Measurements from ENCODE around the gene MYH16. TPM values are rescaled to one million over a fixed set of nuclear protein-coding genes. Genes with fewer than 3 reads are reported as not detected.
"Not testable (repeated sequence)": the region's sequence is repeated elsewhere in the genome, so short reads cannot be mapped to it uniquely, and the experiment has no call there.

MYH16 gene
- not detected for total RNA-seq

DNA sequence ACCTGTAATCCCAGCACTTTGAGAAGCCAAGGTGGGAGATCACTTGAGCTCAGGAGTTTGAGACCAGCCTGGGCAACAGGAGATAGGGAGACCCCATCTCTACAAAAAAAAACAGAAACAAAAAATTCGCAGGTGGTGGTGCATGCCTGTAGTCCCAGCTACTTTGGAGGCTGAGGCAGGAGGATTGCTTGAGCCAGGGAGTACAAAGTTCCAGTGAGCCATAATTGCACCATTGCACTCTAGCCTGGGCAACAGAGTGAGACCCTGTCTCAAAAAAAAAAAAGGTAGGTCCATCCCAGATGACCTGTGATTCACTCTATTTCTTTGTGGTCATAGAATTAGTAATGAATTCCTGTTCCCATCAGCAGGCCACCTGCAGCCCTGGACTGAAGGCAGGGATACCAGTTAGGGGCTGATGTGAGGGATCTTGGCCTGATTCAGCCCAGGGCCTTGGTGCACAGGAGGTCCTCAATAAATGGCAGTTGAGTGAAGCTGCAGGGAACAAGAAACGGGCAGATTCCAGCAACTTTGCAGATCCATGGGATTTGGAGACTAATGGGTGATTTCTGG lies at the start of gene MYH16:
Gene MYH16, plus strand, starts transcription at position 364 of the 570 bp plus-strand sequence.
- CTCF ChIA-PET = no interaction called here
- Mint-ChIP-seq H3K4me3 (no peak within 1 kb of the TSS), H3K4me1 (peaks cover 27% of the 10 kb centered on the region), H3K9me3 (ENCODE audit: low read depth) (no peaks in the 10 kb centered on the region), H3K27ac (peak within 1 kb of the TSS; percentile 61), H3K36me3 (no peaks in the 10 kb centered on the region), H3K27me3 (no peaks in the 10 kb centered on the region)
- no peak for ATAC-seq
- no peak for DNase-seq

DNA sequence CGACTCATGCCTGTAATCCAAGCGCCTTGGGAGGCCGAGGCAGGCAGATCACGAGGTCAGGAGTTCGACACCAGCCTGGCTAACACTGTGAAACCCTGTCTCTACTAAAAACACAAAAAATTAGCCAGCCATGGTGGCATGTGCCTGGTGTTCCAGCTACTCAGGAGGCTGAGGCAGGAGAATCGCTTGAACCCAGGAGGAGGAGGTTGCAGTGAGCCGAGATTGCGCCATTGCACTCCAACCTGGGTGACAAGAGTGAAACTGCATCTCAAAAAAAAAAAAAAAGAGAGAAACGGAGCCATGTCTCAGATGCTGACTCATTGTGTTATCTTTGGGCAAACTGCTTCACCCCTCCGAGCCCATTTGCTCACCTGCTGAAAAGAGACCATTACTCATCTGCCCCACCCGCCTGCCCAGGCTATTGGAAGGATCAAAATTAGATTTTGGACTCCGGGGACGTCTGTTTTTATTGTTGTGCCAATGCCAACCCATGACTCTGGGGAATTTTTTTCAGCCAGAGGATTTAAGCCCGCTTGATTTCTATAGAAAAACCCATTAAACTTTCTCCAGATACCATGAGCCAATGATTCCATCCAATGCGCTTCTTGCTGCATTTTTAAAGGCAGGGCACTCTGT lies 48.3 kb upstream of the MYH16 start:
- peaks cover 10% of the 10 kb centered on the region for H3K4me1 Mint-ChIP-seq
- DNase-seq (peak; percentile 41), ATAC-seq (peak; percentile 49)
- H3K4me3 Mint-ChIP-seq; H3K27me3 Mint-ChIP-seq; H3K27ac Mint-ChIP-seq; CTCF ChIA-PET; H3K36me3 Mint-ChIP-seq; H3K9me3 Mint-ChIP-seq (ENCODE audit: low read depth): not testable (repeated sequence)

DNA sequence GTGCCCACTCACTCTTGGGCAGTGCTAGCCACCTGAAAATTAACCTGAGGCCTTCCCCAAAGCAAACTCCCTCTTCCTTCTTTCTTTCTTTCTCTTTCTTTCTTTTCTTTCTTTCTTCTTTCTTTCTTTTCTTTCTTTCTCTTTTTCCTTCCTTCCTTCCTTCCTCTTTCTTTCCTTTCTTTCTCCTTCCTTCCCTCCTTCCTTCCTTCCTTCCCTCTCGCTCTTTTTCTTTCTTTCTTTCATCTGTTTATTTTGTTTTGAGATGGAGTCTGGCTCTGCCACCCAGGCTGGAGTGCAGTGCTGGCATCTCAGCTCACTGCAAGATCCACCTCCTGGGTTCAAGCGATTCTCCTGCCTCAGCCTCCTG lies 47.8 kb upstream of the MYH16 start:
- Mint-ChIP-seq H3K27ac (no peak overlapping the region), H3K4me3 (no peak overlapping the region)
- CTCF ChIA-PET = no interaction called here

DNA sequence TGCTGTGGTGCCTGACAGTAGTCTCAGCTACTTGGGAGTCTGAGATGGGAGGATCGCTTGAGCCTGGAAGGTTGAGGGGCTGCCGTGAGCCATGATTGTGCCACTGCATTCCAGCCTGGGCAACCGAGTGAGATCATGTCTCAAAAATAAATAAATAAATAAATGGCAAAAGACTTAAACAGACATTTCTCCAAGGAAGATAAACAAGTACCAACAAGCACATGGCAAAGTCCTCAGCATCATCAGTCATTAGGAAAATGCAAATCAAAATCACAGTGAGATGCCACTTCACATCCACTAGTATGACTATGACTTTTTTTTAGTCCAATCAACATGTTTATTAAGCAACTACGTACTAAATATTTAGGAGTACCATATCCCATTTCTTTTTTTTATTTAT lies 43.4 kb upstream of the MYH16 start:
- Mint-ChIP-seq H3K27ac (no peak overlapping the region), H3K4me1 (peaks cover 7% of the 10 kb centered on the region), H3K36me3 (no peaks in the 10 kb centered on the region), H3K9me3 (ENCODE audit: low read depth) (no peaks in the 10 kb centered on the region), H3K27me3 (peaks cover 2% of the 10 kb centered on the region), H3K4me3 (no peak overlapping the region)
- ATAC-seq = no peak
- CTCF ChIA-PET = no interaction called here
- DNase-seq = no peak

More for the DNA sequence above, 47.8 kb upstream of the MYH16 start:
- Mint-ChIP-seq H3K36me3 (no peaks in the 10 kb centered on the region), H3K27me3 (peaks cover 2% of the 10 kb centered on the region), H3K9me3 (ENCODE audit: low read depth) (no peaks in the 10 kb centered on the region), H3K4me1 (peaks cover 10% of the 10 kb centered on the region)
- ATAC-seq = no peak
- no peak for DNase-seq

DNA sequence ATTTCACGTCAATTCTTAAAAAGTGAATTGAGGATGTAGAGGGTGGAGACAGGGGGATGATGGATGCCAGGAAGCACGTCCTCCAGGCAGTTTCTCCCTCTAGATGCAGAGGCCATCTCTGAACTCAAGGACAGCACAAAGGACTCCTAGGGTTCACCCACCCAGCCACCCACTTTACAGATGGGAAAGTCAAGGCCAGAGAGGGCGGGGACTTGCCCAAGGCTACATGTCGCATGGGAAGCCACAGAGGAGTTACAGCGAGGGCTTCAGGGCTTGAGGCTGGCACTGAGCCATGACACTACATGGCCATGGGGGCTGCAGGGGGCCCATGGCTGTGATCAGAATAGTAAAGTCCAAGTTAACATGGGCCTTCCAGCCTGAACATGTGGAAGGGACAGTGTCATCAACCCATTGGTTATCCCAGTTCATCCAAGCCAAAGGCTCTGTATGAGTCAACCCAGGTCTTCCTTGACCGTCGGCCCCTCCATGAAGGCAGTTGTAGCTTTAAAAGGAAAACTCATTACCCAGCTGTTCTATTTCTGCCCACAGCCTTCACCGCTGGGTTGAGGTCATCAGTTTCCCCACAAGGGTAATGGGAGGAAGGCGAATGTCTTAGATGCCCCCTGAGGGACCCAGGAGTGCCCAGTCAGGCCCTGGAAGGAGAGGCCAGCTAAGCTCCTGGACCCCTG lies 40.4 kb upstream of the MYH16 start:
- ATAC-seq (no peak), DNase-seq (no peak)
- CTCF ChIA-PET = no interaction called here
- Mint-ChIP-seq H3K27me3 (peaks cover 3% of the 10 kb centered on the region), H3K4me3 (no peak overlapping the region), H3K36me3 (no peaks in the 10 kb centered on the region), H3K27ac (no peak overlapping the region), H3K4me1 (no peaks in the 10 kb centered on the region), H3K9me3 (ENCODE audit: low read depth) (no peaks in the 10 kb centered on the region)

DNA sequence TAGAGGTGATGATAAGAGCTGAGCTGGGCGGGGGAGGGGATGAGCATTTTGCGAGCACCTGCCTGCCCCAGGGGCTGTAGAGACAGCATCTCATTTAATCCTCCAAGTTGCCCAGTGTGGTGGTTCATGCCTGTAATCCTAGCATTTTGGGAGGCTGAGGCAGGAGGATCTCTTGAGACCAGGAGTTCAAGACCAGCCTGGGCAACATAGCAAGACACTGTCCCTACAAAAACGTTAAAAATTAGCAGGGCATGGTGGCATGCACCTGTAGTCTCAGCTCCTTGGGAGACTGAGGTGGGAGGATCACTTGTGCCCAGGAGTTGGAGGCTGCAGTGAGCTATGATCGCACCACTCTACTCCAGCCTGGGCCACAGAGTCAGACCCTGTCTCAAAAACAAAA lies 39.7 kb upstream of the MYH16 start:
- H3K27me3 Mint-ChIP-seq, H3K4me3 Mint-ChIP-seq: not testable (repeated sequence)

DNA sequence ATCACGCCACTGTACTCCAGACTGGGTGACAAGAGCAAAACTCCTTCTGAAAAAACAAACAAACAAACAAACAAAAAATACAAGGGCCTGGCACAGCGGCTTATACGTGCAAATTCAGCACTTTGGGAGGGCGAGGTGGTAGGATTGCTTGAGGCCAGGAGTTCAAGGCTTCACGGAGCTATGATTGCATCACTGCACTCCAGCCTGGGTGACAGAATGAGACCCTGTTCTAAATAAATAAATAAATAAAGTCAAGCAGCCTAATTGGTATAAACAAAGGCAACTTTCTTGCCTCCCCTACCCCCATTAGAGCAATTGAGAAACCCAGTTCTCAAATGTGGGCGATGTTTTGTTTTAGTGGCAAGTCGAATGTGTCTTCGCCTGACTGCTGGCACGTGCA lies 38.5 kb upstream of the MYH16 start:
- no peaks in the 10 kb centered on the region for H3K9me3 Mint-ChIP-seq (ENCODE audit: low read depth)
- no peaks in the 10 kb centered on the region for H3K4me1 Mint-ChIP-seq
- DNase-seq = no peak
- CTCF ChIA-PET = no interaction called here
- no peaks in the 10 kb centered on the region for H3K36me3 Mint-ChIP-seq
- no peak for ATAC-seq
- no peak overlapping the region for H3K27ac Mint-ChIP-seq
- H3K4me3 Mint-ChIP-seq = no peak overlapping the region
- H3K27me3 Mint-ChIP-seq = peaks cover 4% of the 10 kb centered on the region

More for the DNA sequence above, 39.7 kb upstream of the MYH16 start:
- CTCF ChIA-PET; H3K9me3 Mint-ChIP-seq (ENCODE audit: low read depth); H3K27ac Mint-ChIP-seq; ATAC-seq; H3K4me1 Mint-ChIP-seq; DNase-seq; H3K36me3 Mint-ChIP-seq: not testable (repeated sequence)

DNA sequence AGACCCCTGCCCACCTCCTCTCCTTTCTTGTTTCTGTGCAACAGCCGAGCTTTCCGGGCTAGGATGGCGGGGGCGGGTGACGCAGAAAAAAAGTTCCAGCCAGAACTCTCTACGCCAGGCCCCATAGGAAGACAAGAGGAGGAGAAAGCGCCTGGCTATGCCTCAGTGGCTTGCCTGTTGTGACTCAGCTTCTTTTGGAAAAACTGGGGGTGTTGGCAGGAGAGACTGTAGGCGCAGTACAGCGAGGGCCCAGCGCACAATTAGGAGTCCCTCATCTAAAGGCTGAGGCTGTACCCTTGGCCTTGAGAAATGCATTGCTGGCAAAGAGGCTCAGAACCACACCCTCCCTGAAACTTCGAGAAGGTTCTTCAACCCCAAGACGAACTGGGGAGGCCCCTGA lies 36.7 kb upstream of the MYH16 start:
- DNase-seq (no peak), ATAC-seq (no peak)
- H3K9me3 Mint-ChIP-seq (ENCODE audit: low read depth) = no peaks in the 10 kb centered on the region
- no peaks in the 10 kb centered on the region for H3K4me1 Mint-ChIP-seq
- H3K27ac Mint-ChIP-seq = no peak overlapping the region
- H3K36me3 Mint-ChIP-seq = no peaks in the 10 kb centered on the region
- H3K27me3 Mint-ChIP-seq = peaks cover 12% of the 10 kb centered on the region
- CTCF ChIA-PET = no interaction called here
- no peak overlapping the region for H3K4me3 Mint-ChIP-seq

DNA sequence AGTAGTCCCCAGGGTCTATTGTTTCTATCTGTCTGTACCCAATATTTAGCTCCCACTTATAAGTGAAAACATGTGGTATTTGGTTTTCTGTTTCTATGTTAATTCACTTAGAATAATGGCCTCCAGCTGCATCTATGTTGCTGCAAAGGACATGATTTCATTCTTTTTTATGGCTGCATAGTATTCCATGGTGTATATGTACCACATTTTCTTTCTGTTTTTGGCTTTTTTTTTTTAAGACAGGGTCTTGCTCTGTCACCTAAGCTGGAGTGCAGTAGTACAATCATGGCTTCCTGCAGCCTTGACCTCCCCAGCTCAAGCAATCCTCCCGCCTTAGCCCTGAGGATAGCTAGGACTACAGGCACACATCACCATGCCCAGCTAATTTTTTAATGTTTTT lies 34.8 kb upstream of the MYH16 start:
- CTCF ChIA-PET; H3K36me3 Mint-ChIP-seq; H3K4me1 Mint-ChIP-seq; DNase-seq; H3K4me3 Mint-ChIP-seq; H3K27ac Mint-ChIP-seq; H3K9me3 Mint-ChIP-seq (ENCODE audit: low read depth); ATAC-seq: not testable (repeated sequence)
- peaks cover 12% of the 10 kb centered on the region for H3K27me3 Mint-ChIP-seq

DNA sequence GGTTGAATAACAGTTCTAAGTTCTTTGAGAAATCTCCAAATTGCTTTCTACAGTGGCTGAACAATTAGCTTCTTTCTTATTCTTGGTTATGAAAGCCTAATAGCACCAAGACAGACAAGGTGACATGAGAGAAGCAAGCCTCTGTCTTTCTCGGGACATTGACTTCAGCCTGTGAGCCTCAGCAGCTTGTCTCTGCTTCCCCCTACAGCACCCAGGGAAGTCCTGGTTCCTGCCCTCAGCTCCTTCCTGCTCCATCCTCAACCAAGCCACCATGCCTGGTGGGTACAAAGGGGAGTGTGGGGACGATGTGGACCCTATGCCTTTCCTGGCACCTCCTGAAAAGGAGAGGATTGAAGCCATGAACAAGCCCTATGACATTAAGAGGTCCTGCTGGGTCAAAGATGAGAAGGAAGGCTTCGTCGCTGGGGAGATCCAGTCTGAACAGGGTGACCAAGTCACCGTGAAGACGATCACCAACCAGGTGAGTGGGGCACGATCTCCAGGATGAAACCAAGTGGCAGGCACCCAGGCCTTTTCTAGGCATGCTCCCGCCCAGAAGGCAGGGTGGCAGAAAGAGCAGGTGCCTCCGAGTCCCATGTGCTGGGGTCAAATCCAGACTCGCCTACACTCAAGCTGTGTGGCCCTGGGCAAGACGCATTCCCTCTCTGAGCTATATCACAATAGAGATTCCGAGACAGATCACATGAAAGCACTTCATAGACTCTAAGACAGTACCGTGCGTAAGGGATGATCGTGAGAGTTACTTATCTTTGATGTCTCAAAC lies 33.9 kb upstream of the MYH16 start:
- Mint-ChIP-seq H3K4me1 (no peaks in the 10 kb centered on the region), H3K9me3 (ENCODE audit: low read depth) (no peaks in the 10 kb centered on the region), H3K4me3 (no peak overlapping the region), H3K27me3 (peaks cover 12% of the 10 kb centered on the region), H3K36me3 (no peaks in the 10 kb centered on the region), H3K27ac (no peak overlapping the region)
- ATAC-seq (no peak), DNase-seq (no peak)
- CTCF ChIA-PET = interaction anchor here (1.3 kb wide), 1 partner anchor 10 kb away, joined by 3 read pairs; no protein-coding TSS in a partner anchor

DNA sequence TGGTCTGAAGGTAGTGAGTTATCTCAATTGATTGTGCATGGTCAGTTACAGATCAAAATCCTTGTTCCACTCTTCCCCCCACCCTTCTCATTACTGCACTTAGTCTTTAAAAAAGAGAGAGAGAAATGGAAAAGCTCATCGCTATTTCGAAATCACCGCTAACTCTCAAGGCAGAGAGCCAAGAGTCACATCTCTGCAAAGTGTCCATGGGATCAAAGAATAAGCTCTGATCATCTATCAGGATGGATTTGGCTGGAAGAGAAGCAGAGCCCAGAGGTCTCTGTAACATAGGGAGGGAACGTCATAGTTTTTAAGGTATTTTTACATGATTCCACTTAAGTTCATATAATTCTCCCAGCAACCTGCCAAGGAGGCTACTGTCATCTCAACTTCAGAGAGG lies 30.0 kb upstream of the MYH16 start:
- no peaks in the 10 kb centered on the region for H3K9me3 Mint-ChIP-seq (ENCODE audit: low read depth)
- ATAC-seq (no peak), DNase-seq (no peak)
- H3K27me3 Mint-ChIP-seq = peaks cover 12% of the 10 kb centered on the region
- CTCF ChIA-PET = no interaction called here
- H3K4me3 Mint-ChIP-seq = no peak overlapping the region
- no peaks in the 10 kb centered on the region for H3K36me3 Mint-ChIP-seq
- H3K4me1 Mint-ChIP-seq = no peaks in the 10 kb centered on the region
- H3K27ac Mint-ChIP-seq = no peak overlapping the region

DNA sequence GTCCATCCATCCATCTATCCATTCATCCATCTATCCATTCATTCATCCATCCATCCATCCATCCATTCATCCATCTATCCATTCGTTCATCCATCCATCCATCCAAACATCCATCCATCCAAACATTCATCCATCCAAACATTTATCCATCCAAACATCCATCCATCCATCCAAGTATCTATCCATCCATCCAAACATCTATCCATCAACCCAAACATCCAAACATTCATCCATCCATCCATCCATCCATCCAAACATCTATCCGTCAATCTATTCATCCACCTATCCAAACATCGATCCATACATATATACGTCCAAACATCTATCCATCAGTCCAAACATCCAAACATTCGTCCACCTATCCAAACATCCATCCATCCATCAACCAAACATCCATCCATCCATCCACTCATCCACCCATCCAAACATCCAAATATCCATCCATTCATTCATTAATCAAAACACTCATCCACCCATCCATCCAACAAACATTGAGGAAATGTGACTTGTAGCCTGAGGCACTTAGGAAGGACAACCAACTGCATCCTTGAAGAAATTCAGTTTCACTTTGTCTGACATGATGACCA lies 28.8 kb upstream of the MYH16 start:
- CTCF ChIA-PET = no interaction called here
- H3K27ac Mint-ChIP-seq = no peak overlapping the region
- H3K27me3 Mint-ChIP-seq = peaks cover 12% of the 10 kb centered on the region
- H3K4me3 Mint-ChIP-seq = no peak overlapping the region
- DNase-seq (no peak), ATAC-seq (no peak)
- no peaks in the 10 kb centered on the region for H3K9me3 Mint-ChIP-seq (ENCODE audit: low read depth)
- H3K36me3 Mint-ChIP-seq = no peaks in the 10 kb centered on the region
- H3K4me1 Mint-ChIP-seq = no peaks in the 10 kb centered on the region

DNA sequence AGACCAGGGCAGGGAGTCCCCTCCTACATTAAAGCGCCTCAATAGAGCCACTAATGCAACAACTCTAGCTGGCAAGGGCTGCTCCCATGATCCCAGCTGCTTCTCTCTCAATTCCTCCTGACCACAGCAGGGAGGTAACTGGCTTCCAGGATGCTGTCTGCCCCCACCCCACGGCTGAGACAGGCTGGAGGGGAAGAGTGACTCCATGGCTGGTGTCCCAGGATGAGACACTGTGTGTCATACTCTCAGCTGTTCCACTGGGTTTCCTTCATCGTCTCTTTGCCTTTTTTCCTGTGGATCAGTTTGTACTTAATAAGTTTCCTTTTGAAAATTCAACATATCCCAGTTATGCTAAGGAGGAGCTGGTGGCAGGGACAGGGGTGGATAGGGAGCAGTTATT lies 27.7 kb upstream of the MYH16 start:
- no peak for ATAC-seq
- no peaks in the 10 kb centered on the region for H3K36me3 Mint-ChIP-seq
- no peak overlapping the region for H3K27ac Mint-ChIP-seq
- CTCF ChIA-PET = no interaction called here
- peaks cover 8% of the 10 kb centered on the region for H3K27me3 Mint-ChIP-seq
- H3K4me3 Mint-ChIP-seq = no peak overlapping the region
- H3K4me1 Mint-ChIP-seq = no peaks in the 10 kb centered on the region
- H3K9me3 Mint-ChIP-seq (ENCODE audit: low read depth) = no peaks in the 10 kb centered on the region
- DNase-seq = no peak

All from activated CD8-positive, alpha-beta memory T cell treated with anti-CD3 and anti-CD28 coated beads, Interleukin-2, amount 10 ng/mL, durations not matched to agents 7 days and 5 days (primary cell).